CD14-positive monocyte (primary cell): Measurements from ENCODE around the gene ADAM19. TPM values are rescaled to one million over a fixed set of nuclear protein-coding genes. Genes with fewer than 3 reads are reported as not detected.
A peak's percentile ranks its signal among the peaks of the same experiment; 100 is the strongest.

Source experiments
- DNase-seq, 3 donors: peaks; one replicate each; pipeline ENCODE4 v3.0.0-alpha.2; 2011 to 2022
- H2AFZ ChIP-seq: 2 replicates; pipeline ENCODE4 v1.6.0; 2012; ENCODE audit warnings: mild to moderate bottlenecking, low read depth, low read length, inconsistent platforms; ENCODE audit not compliant: insufficient read depth, poor library complexity, severe bottlenecking
- H3K27ac ChIP-seq, 2 donors: 1 replicate in 1 of 2; 2 replicates in 1 of 2; pipeline ENCODE4 v1.5.1; 2012 to 2013; ENCODE audit warnings: low read length in 2 of 2, control low read depth in 1 of 2, inconsistent platforms in 1 of 2, low read depth in 1 of 2, mild to moderate bottlenecking in 1 of 2
- H3K27me3 ChIP-seq, 2 donors: one replicate each; pipeline versions ENCODE4 v1.6.0 to v1.6.1; 2011 to 2013; ENCODE audit warnings: low read length in 2 of 2; ENCODE audit not compliant: control insufficient read depth in 2 of 2, insufficient read depth in 2 of 2
- H3K36me3 ChIP-seq, 2 donors: replicated peaks in 1 of 2; 1 replicate in 1 of 2; 2 replicates in 1 of 2; pipeline versions ENCODE4 v1.5.1 to v1.6.1; 2012 to 2013; ENCODE audit warnings: low read length in 2 of 2, control low read depth in 1 of 2, inconsistent platforms in 1 of 2, mild to moderate bottlenecking in 1 of 2; ENCODE audit not compliant: insufficient read depth in 2 of 2, control insufficient read depth in 1 of 2
- H3K4me1 ChIP-seq, 2 donors: 1 replicate in 1 of 2; 2 replicates in 1 of 2; pipeline versions ENCODE4 v1.5.1 to v1.6.1; 2012 to 2013; ENCODE audit warnings: low read length in 2 of 2, control low read depth in 1 of 2, inconsistent platforms in 1 of 2, mild to moderate bottlenecking in 1 of 2, moderate library complexity in 1 of 2; ENCODE audit not compliant: insufficient read depth in 2 of 2, control insufficient read depth in 1 of 2
- H3K4me2 ChIP-seq: replicated peaks from 2 replicates; pipeline ENCODE3; 2012; ENCODE audit warnings: low read length, moderate library complexity, mild to moderate bottlenecking; ENCODE audit not compliant: poor library complexity, severe bottlenecking; ENCODE audit errors: extremely low read depth
- H3K4me3 ChIP-seq, 3 experiments: fragments of 200-600 bp in 1 of 3; sonication (generic) in 1 of 3; replicated peaks in 1 of 3; 1 replicate in 2 of 3; 2 replicates in 1 of 3; pipeline ENCODE4 v1.5.1; 2011 to 2013; ENCODE audit warnings: low read length in 3 of 3, mild to moderate bottlenecking in 3 of 3, control low read depth in 2 of 3, low read depth in 2 of 3, inconsistent platforms in 1 of 3, moderate library complexity in 1 of 3
- H3K79me2 ChIP-seq: 2 replicates; pipeline ENCODE4 v1.6.0; 2012; ENCODE audit warnings: mild to moderate bottlenecking, control low read depth, inconsistent platforms, low read length, moderate library complexity; ENCODE audit not compliant: insufficient read depth
- H3K9ac ChIP-seq: 2 replicates; pipeline ENCODE4 v1.6.0; 2017; ENCODE audit warnings: low read length, mild to moderate bottlenecking; ENCODE audit not compliant: insufficient read depth, poor library complexity, severe bottlenecking
- H3K9me3 ChIP-seq, 2 donors: replicated peaks in 1 of 2; 1 replicate in 1 of 2; 2 replicates in 1 of 2; pipeline versions ENCODE4 v1.5.1 to v1.6.1; 2012 to 2013; ENCODE audit warnings: low read length in 2 of 2, control low read depth in 1 of 2; ENCODE audit not compliant: control insufficient read depth in 1 of 2, insufficient read depth in 1 of 2
- H4K20me1 ChIP-seq: 2 replicates; pipeline ENCODE4 v1.6.0; 2012; ENCODE audit warnings: mild to moderate bottlenecking, low read length, control low read depth, moderate library complexity; ENCODE audit not compliant: insufficient read depth
- H3K27ac Mint-ChIP-seq, 7 donors: one replicate each; pipeline ENCODE4 v1.8.0; 2020; ENCODE audit warnings: mild to moderate bottlenecking in 7 of 7, mixed read lengths in 7 of 7, moderate library complexity in 6 of 7, inconsistent platforms in 2 of 7
- H3K27me3 Mint-ChIP-seq, 3 donors: one replicate each; pipeline ENCODE4 v1.8.0; 2021 to 2022; ENCODE audit warnings: low read depth in 3 of 3, mild to moderate bottlenecking in 3 of 3, mixed read lengths in 3 of 3, moderate library complexity in 3 of 3, inconsistent platforms in 1 of 3
- H3K36me3 Mint-ChIP-seq, 2 donors: one replicate each; pipeline ENCODE4 v1.8.0; 2020; ENCODE audit warnings: mixed read lengths in 2 of 2, inconsistent platforms in 1 of 2, mild to moderate bottlenecking in 1 of 2
- H3K4me1 Mint-ChIP-seq: one replicate; pipeline ENCODE4 v1.8.0; 2020; ENCODE audit warnings: mild to moderate bottlenecking, mixed read lengths
- H3K4me3 Mint-ChIP-seq, 2 donors: one replicate each; pipeline ENCODE4 v1.8.0; 2020; ENCODE audit warnings: mild to moderate bottlenecking in 2 of 2, mixed read lengths in 2 of 2, moderate library complexity in 1 of 2
- H3K9me3 Mint-ChIP-seq, 7 donors: one replicate each; pipeline ENCODE4 v1.8.0; 2020 to 2022; ENCODE audit warnings: mixed read lengths in 7 of 7, mild to moderate bottlenecking in 6 of 7, moderate library complexity in 6 of 7, inconsistent platforms in 2 of 7
- WGBS: methylation state at CpG from one replicate; pipeline ENCODE4 v1.1.5; 2013; ENCODE audit warnings: missing lambda C conversion rate; ENCODE audit not compliant: insufficient coverage; 5-methylcytosine and 5-hydroxymethylcytosine counted together
- intact Hi-C, 2 donors: fragments of 100-400 bp; cut with micrococcal nuclease; formaldehyde crosslinking; loops; one replicate each; pipeline versions ENCODE4 v1.15.0 to v1.15.1; 2023
- polyA plus RNA-seq, 3 donors: library from polyadenylated mRNA; depleted of rRNA in 1 of 3; unstranded in 2 of 3; stranded (reverse) in 1 of 3; fragments of 300-500 nt in 2 of 3; fragments of >200 nt in 1 of 3; fragmentation: Illumina TruSeq in 2 of 3; gene quantifications; 1 replicate in 2 of 3; 2 replicates in 1 of 3; pipeline ENCODE4 v1.2.3, GENCODE V29; 2012 to 2021
- TF ChIP-seq, protein P1 (sequence below): fragments of 200-600 bp; IDR thresholded peaks from one replicate; pipeline ENCODE4 v1.8.0; 2022; ENCODE audit warnings: antibody characterized with exemption, mild to moderate bottlenecking

The ADAM19 gene
- polyA plus RNA-seq, 3 donors, result 3.0 to 12.7 (median 6.2) TPM

DNA sequence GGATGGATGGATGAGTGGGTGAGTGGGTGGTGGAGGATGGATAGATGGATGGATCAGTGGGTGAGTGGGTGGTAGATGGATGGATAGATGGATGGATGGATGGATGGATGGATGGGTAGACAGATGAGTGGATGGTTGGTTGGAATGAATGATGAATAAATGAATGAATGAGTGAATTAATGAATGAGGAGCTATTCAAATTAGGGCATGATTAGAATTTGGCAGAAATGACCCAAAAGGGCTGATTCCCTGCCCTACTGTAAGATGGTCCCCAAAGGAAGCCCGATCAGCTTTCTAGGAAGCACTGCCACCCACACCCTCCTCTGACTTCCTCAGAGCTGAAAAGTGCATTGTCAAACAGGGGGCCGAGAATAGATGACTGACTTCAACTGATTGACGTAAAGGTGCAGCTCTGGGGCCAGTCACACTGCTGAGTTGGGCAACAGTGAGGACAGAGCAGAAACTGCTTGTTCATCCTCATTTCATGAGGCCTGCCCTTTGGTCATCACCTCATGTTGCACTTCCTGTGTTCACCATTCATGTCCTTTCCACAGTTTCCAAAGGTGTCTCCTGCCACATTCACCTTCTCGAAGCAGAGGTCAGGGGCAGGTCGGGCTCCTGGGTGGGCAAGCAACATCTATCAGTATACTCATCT is 81.3 kb downstream of the ADAM19 start:
- H3K4me3 ChIP-seq, result no peak overlapping the region
- 4% methylated on average over 2 of the region's 5 CpGs for WGBS
- intact Hi-C loops, result loop anchor here in 1 of 2 donors (5.0 kb wide), 1 partner anchor 238 kb away; the partner anchor contains the start of gene THG1L
- H4K20me1 ChIP-seq, result peaks cover 6% of the 10 kb centered on the region
- H3K79me2 ChIP-seq, result no peaks in the 10 kb centered on the region
- H3K27ac ChIP-seq, result peak overlapping the region; percentile 54 to 73
- peak overlapping the region; percentile 10 for H3K4me2 ChIP-seq
- peaks cover 30 to 66% of the 10 kb centered on the region in 2 donors for H3K36me3 ChIP-seq
- peaks cover 0 to 6% (median 1%) of the 10 kb centered on the region in 3 donors for H3K27me3 Mint-ChIP-seq
- H3K4me1 Mint-ChIP-seq, result peaks cover 18% of the 10 kb centered on the region
- peaks cover 0 to 2% (median 0%) of the 10 kb centered on the region in 7 donors for H3K9me3 Mint-ChIP-seq
- TF ChIP-seq, protein P1, sequence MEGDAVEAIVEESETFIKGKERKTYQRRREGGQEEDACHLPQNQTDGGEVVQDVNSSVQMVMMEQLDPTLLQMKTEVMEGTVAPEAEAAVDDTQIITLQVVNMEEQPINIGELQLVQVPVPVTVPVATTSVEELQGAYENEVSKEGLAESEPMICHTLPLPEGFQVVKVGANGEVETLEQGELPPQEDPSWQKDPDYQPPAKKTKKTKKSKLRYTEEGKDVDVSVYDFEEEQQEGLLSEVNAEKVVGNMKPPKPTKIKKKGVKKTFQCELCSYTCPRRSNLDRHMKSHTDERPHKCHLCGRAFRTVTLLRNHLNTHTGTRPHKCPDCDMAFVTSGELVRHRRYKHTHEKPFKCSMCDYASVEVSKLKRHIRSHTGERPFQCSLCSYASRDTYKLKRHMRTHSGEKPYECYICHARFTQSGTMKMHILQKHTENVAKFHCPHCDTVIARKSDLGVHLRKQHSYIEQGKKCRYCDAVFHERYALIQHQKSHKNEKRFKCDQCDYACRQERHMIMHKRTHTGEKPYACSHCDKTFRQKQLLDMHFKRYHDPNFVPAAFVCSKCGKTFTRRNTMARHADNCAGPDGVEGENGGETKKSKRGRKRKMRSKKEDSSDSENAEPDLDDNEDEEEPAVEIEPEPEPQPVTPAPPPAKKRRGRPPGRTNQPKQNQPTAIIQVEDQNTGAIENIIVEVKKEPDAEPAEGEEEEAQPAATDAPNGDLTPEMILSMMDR, result no peak
- H3K9ac ChIP-seq, result no peak overlapping the region
- peak overlapping the region; percentile 84 to 97 (median 95) for H3K27ac Mint-ChIP-seq
- H3K4me1 ChIP-seq, result peaks cover 17 to 18% of the 10 kb centered on the region in 2 donors
- H3K36me3 Mint-ChIP-seq, result peaks cover 54 to 72% of the 10 kb centered on the region in 2 donors
- H3K9me3 ChIP-seq, result no peaks in the 10 kb centered on the region
- no peak overlapping the region for H3K4me3 Mint-ChIP-seq
- peak; percentile 89 to 97 (median 95) for DNase-seq
- H3K27me3 ChIP-seq, result no peaks in the 10 kb centered on the region
- H2AFZ ChIP-seq, result no peak overlapping the region

DNA sequence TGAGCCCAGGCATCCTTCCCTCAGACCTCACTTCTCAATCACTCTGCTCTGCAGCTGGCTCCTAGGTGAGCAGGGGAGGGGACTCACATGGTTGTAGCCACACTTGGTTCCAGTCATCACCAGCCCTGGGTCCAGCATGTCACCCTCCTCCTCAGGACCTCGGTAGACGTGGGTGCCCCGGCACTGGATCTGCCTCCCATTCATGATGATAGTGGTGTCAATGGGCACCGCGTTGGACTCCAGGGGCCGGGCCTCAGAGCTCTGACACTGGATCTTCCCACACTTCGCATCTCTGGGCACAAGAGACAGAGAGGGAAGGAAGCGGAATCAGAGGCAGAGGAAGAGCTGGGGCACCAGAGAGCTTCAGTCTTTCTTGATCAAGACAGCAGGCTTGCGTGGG is 82.7 kb downstream of the ADAM19 start:
- TF ChIP-seq, protein P1, result no peak
- H2AFZ ChIP-seq, result no peak overlapping the region
- peaks cover 6% of the 10 kb centered on the region for H4K20me1 ChIP-seq
- peaks cover 18% of the 10 kb centered on the region for H3K4me1 Mint-ChIP-seq
- 94% methylated on average over 6 of the region's 9 CpGs for WGBS
- H3K27ac Mint-ChIP-seq, result peak overlapping the region in 2 of 7 donors; percentile 59 to 95
- peaks cover 17% of the 10 kb centered on the region in 2 donors for H3K4me1 ChIP-seq
- no peaks in the 10 kb centered on the region for H3K79me2 ChIP-seq
- H3K4me3 ChIP-seq, result no peak overlapping the region
- peaks cover 39 to 67% of the 10 kb centered on the region in 2 donors for H3K36me3 ChIP-seq
- no peaks in the 10 kb centered on the region for H3K9me3 ChIP-seq
- H3K4me3 Mint-ChIP-seq, result no peak overlapping the region
- H3K9ac ChIP-seq, result no peak overlapping the region
- H3K27me3 ChIP-seq, result no peaks in the 10 kb centered on the region
- H3K36me3 Mint-ChIP-seq, result peaks cover 61 to 78% of the 10 kb centered on the region in 2 donors
- H3K9me3 Mint-ChIP-seq, result peaks cover 0 to 5% (median 0%) of the 10 kb centered on the region in 7 donors
- H3K27ac ChIP-seq, result no peak overlapping the region
- peaks cover 0 to 6% (median 1%) of the 10 kb centered on the region in 3 donors for H3K27me3 Mint-ChIP-seq
- intact Hi-C loops, result loop anchor here in 1 of 2 donors (5.0 kb wide), 1 partner anchor 239 kb away; the partner anchor contains the start of gene THG1L
- no peak overlapping the region for H3K4me2 ChIP-seq
- DNase-seq, result no peak
